ENCODE results near the gene CDC42EP2.
A peak's percentile ranks its signal among the peaks of the same experiment; 100 is the strongest.

CDC42EP2 gene, protein sequence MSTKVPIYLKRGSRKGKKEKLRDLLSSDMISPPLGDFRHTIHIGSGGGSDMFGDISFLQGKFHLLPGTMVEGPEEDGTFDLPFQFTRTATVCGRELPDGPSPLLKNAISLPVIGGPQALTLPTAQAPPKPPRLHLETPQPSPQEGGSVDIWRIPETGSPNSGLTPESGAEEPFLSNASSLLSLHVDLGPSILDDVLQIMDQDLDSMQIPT

DNA sequence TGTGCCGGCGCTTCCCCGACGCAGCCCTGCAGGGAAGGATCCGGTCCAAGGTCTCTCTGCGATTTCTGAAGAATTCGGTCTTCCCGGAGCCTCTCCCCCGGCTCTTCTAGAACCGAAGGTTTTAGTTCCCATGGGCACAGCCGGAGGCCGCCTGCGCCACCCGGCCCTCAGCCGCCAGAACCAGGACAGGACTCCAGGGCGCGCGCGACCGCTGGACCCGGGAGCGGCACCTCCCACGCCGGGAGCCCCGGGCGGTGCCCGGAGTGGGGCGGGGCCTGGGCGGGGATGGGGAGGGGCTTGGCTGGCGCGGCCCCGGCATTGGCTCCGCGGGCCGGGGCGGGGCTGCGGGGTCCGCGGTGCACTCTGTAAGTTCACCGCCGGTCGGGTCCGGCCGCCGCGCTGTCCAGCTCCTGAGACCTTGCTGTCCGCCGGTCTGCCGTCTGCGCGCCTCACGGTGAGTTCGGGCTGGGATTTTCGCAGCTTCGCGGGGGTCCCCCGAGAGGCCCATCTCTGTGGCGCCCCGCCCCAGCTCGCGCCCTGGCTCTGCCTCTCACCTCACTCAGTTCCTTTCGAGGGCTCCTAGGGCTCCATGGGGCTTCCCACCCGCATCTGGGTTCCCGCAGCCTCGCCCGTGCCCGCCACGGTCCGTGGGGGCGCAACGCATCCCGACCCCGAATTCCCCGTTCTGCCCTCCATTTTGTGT is at the start of gene CDC42EP2:
TSS of gene CDC42EP2 (plus strand) at position 366 of the 703 bp plus-strand sequence. CDS start 6,033 bp downstream, outside the sequence.
- DNase-seq, result peak; percentile 41

DNA sequence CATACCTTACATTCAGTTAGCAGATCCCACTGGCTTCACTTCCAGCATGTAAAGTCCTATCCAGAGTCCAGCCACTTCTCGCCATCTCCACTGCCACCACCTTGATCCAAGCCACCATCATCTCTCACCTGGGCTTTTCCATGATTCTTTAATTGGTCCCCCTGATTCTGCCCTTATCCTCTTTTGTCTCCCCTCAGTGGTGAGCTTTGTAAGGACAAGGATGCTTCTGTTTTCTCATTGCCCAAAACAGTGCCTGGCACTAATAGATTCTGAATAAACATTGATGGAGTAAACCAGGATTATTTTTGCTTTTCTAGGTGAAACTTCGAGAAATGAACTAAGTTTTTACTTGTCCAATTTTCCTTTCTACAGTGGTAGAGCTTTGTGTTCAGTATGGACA is 48.5 kb upstream of the CDC42EP2 start:
- no peak for DNase-seq

DNA sequence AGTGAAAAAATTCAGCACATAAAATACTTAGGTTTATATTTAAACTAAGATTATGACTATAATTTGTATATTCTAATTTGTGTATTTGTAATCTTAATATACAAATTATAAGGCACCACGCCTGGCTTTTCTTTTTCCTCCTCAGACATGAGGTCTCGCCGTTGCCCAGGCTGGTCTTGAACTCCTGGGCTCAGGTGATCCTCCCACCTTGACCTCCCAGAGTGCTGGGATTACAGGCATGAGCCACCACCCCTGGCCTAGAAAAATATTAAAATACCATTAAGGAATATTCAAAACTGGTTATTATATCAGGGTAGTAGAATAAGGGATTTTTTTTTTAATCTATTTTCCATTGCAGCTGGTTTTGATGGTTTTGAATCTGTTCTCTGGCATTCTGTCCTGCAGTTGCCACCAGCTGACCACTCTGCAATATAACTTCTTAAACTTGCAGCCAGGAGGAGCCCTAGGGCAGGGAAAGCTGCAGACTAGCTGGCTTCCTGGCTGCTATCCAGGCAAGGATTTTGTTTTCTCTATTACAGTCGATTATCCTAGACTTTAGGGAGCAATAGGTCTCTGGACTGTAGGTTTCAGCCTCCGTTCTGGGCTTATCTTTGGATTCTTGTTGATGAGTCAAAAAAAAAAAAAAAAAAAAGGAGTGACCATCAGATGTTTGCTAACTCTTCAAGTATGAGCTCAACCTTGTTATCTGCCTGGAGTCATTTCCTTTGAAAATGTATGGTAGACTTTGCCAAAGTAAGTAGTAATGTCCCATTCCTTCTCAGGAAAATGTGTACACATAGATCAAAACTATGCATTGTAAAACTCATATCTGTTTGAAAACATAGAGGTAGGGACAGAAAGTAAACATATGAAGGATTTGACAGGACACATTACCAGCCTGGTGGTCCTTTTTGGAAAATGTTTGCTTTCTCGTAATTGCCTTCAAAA is 39.7 kb upstream of the CDC42EP2 start:
- no peak for DNase-seq

DNA sequence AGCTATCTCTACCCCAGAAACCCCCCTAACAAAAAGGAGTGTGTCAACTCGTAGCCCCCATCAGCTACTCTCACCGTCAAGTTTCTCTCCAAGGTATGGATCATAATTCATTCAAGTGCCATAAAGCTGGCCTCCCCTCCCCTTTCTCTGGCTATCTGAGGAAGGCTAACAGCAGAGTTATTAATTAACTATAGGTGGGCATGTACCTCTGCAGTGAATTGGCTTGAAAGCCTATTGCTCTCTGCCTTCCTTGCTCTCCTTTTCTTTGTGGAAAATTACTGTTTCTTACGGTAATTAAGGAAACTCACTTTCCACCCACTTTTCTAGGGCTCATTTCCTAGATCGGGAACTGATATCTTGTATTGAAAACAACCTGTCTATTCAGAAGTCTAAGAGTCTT is 38.8 kb upstream of the CDC42EP2 start:
- no peak for DNase-seq

DNA sequence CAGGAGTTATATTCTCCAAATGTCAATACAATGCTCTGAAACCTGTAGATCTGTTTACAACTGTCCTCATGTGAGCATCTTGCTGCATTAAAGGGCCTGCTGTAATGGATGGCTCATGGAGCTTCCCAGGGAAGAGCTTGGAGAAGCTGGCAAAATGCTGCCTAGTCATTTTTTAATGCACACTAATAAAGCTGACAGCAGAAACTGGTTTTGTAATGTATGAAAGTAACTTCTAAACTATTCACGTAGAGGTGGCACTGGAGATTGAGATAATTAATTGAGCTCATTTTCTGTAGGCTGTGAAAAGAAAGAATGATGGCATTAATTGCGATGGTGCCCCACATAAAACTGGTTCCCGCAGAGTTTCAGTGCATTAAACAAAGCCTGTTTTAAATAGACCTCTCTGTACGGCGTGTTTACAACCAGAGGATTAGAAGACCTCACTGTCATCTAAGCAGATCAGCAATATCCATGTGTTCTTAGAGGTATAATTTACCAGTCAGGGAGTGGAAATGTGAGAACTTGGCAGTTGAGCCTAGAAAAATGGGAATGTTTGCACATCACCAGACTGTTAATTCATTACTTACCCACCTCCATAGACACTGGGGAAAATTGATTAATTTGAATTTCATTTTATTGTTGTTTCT is 36.9 kb upstream of the CDC42EP2 start:
- no peak for DNase-seq

DNA sequence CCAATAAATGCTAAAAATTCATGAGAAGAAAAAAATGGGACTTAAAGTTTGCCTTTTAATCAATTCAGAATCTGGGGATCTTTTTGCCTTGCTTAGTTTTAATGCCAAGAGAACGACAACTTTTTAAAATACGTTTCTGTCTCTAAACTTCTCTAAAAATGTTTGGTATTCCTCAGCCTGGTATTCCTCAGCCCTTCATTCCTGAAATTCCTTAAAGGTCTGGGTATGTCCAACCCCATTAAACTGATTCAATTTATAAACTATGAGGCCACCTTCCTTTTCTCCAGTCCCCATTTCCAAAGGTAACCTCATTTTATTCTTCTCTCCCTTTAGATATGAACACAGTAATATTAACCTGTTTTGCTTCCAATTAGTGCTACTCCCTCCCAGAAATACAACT is 36.3 kb upstream of the CDC42EP2 start:
- DNase-seq, result no peak

DNA sequence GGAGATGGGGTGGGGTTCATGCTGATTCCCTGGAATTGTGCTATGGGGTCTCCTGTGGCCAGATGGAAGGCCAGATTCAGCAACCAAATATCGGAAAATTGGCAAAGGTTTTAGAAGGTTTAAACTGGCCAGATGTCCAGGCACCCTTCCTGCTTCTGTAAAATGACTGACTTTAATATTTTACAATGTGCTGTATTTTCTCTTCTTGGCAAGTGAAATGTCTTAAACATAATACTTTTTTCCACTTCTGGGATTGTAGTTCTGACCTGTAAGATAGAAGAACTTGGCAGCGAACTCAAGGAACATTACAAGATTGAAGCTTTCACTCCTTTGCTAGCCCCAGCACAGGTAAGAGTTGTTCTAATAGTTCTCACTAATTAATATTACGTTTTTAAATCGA is 35.4 kb upstream of the CDC42EP2 start:
- DNase-seq, result no peak

DNA sequence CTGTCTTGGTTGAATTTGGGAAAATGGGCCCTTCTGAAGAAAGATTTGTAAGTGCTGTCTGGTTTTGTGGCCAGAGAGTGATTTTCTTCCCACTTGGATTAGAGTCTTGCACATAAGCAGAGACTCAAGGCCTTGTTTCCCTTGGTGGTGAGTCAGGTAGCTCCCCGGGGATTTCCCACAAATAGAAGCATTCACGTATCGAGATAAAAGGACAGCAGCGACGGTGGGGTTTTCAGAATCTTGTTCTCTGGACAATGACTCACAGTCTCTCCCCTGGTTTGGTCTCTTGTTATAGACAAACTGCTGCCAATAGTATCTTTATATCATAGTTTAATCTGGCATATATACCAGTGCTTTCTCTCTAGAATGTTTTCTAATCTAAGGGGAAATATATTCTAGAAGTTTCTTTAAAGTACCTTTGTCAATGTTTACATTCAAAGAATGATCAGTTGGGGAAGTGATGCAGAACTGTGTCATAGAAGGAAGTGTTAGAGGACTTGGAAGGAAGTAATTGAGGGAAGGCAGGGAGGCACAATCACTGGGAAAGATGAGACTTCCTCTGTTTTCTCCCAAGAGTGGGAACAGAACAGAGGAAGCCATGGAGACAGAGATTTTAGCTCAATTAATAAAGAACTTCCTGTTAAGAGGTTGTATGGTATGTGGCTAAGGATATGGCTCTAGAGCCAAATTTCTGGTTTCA is 34.8 kb upstream of the CDC42EP2 start:
- DNase-seq, result no peak

DNA sequence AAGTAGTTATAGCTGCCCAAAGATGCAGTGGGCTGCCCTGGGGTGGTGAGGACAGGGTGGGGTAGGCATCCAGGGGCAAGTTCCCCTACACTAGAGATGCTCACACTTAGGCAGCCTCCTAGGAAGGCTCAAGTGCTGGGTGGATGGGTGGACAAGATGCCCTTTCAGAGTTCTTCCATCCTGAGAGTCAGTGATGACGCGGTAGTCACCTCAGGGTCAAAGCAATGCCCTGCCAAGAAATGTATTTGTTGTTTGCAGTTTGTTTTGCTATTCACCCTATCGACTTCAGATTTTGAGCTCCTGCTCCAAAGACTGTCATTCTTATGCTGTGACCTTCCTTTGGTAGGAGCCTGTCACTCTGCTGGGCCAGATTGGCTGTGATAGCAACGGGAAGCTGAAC is 34.0 kb upstream of the CDC42EP2 start:
- DNase-seq, result no peak

DNA sequence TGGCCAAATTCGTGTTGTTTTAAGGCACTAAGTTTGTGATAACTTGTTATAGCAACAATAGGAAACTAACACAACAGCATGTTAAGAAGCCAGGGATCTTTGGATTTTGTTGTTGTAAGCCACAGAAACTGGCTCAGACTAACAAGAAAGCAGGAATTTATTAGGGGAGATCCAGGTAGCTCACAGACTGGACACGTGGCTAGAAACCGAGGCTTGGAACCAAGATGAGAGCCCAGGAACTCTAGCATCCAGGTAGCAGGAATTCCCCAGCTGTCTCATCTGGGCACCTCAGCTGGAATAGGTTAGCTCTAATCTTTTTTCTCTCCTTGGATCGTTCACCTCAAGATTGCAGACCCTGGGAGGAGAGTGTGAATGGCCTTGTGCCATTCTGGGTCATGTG is 28.0 kb upstream of the CDC42EP2 start:
- DNase-seq, result no peak

DNA sequence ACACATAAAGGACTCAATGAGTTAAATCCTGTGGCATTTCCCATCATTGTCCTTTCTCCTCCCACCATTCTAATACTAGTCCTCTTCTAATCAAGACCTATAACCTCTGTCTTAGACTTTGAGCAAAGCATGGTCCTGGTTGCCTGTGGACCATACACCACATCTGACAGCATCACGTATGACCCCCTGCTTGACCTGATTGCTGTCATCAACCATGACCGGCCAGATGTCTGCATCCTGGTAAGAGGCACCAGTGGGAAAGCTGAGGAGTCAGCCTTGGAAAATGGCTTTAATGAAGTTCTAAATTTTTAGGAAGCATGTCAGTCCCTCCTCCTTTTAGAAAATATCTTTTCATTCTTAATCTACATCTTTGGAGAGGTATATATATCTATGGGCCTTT is 27.1 kb upstream of the CDC42EP2 start:
- DNase-seq, result no peak

DNA sequence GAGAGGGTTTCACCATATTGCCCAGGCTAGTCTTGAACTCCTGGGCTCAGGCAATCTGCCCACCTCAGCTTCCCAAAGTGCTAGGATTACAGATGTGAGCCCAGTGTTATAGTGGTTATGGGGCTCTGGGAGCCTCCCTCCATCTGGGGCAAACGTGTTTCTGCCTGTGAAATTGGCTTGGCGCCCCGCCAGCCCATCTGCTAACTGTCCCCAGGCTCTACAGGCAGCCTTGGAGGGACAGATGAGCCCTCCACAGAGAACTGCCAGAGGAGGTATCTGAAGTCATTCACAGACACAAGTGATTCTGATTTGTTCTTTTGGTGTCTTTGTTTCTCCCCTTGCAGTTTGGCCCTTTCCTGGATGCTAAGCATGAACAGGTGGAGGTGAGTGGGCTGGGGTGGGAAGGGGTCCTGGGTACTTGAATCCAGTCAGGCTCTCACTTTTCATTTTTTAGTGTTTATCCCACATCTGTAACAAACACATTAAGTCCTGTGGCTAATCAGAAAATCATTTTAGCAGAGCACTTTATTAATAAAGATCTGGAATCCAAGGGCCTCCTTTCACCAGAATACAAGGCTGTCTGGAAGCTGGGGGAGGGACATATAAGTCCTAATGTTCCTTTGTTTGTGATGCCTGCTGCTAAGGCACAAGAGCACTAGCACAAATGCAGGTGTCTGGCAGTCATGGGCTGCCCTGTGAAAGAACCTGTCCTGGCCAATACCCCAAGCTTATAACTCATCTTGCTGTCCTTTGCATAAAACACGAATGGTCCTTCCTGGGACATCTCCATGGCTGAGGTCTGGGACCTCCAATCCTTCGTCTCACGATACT is 25.7 kb upstream of the CDC42EP2 start:
- no peak for DNase-seq

DNA sequence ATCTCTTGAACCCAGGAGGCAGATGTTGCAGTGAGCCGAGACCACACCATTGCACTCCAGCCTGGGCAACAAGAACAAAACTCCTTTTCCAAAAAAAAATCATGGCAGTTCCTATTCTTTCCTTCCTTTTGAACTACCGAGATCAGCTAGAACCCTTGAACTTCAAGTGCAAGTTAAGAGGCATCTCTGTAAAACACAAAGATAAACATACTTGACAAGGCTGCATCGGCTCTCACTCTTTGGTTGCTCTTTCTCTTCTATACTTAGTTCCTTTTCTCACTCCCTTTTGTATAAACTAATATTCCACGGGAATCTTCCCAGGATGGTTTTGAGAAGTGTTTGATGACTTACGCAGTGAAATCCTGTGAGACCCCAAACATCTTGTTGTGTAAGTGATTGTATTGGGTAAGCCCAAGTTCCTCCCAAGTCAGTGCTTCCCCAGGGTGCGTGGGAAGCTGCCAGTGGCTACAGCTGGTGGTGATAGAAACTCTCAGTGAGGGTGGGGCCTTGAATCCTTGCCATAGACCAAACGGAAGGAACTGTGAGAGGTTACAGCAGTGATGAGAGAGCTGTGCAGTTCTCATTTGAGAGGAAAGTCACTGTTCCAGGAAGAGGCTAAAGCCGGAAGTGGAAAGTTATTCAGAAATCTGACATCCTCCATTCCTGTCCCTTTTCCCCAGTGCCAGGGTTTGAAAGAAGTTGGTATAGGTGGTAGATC is 24.1 kb upstream of the CDC42EP2 start:
- DNase-seq, result no peak

DNA sequence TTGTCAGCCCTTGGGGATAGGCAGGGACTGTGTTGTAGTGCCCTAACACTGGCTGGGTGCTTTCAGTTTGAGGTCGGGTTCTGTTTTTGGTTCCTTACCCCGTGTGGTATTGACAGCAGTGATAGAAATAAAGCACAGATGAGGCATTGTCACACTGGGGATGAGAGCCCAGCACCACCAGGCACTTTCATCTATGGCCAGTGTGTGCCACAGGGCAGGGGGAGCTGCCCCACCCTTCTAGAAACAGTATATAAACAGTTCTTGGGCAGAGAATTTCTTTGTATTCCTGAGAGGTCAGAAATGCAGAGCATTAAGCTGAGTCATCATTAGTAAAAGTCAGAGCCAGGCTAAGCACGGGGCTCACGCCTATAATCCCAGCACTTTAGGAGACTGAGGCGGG is 23.1 kb upstream of the CDC42EP2 start:
- DNase-seq, result no peak

DNA sequence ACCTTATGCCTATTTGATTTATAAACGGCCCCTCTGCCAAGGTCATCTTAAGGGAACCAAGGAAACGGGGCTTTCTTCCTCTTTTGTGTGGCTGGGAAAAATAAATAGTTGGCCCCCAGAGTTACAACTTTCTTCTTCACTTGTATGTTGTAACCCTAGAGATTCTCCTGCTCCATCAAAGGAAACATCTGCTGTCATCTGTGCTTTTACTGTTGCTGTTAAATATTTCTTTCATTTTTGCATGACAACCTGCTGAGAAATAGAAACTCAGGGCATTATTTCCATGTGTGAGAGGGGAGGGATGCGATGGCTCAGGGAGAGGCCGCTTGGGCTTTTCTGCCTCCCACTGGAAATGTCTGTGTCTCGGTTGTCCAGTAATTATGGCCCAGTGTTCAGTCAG is 21.8 kb upstream of the CDC42EP2 start:
- DNase-seq, result no peak

DNA sequence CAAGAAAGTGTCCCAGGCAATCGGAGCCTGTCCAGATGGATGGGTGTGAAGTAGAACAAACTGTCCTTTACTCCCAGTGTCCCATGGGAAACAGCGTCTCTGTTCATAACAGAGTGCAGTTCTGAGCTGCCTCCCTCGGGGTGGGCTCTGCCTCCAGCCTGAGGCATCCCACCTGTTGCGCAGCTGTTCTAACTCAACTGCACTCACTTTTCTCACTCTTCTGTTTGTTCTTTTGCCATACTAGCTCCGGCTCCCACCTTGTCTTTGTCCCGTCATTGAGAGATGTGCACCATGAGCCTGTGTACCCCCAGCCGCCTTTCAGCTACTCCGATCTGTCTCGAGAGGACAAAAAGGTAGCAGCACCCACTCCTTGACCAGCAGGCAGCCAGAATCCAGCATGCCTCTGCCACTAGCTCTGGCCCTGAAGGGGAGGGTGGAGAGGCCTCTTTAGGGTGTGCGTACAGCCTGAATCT is 20.7 kb upstream of the CDC42EP2 start:
- DNase-seq, result no peak

DNA sequence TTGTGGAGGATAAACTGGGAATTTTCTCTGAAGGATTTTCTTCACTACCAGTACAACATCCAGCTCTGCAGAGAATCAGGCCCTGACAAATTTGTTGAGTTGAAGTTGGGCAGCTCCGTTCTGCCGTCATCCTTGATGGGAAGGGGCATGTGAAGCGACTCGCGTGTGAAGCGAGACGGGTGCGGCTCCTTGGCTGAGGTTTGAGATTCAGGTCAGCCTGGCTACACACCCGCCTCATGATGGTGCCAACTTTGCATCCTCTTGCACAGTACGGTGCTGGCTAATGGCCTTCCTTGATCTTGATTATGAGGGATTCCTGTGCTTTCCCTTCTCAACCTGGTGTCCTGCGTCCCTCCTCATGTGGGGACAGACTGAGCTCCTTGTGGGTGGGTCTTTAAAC is 19.7 kb upstream of the CDC42EP2 start:
- no peak for DNase-seq

DNA sequence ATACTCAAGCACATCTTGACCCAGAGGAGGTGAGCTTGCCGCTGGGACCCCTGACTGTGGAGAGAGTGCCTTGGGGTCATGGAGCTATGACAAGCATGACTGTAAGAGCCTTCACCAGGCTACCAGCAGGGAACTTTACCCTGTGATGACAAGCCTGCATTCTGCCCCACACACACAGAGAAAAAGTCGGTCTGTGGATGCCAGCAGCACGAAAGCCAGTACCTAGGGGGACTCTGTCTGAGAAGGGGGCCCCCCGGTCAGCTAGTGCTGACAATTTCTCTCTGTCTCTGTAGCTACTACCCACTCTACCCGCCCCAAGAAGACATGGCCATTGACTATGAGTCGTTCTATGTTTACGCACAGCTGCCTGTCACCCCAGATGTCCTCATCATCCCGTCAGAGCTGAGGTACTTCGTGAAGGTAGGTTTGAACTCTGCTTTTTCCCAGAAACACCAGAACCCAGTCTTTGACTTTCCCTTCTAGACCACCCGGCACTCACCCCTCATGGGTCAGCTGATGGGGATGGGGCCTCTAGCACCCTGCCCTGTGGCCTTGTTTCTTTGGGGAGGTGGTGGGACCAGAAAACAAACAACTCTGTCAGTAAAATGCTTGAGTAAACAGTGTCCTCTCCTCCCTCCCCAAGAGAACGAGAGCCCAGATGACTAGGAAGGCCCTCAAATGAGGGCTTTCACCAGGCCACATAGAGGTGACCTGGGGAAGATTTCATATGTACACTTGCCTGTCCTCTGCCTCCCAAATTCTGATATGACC is 18.9 kb upstream of the CDC42EP2 start:
- DNase-seq, result no peak

DNA sequence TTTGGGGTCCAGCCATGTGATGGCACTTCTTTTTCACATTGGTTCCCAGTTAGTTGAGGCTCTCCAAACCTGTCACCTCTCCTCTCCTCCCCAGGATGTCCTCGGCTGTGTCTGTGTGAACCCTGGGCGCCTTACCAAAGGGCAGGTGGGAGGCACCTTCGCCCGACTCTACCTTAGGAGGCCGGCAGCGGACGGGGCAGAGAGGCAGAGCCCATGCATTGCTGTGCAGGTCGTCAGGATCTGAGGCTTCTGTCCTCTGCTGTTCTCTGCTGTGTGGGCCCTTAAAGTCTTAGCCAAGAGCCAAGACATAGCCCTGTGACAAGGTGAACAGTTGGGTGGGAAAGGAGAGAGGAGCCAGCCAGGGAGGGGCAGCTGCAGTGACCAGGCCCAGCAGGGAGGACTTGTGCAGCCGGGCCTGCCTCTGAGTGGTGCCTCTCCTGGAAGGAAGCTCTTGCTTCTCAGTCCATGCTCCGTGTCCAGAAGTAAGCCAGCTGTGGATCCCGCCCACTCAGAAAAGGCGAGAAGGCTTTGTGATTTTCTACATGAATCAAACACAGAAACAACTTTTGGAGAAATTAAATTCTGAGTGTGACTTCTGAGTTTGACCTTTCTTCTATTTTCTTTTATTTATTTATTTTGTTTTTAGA is 17.5 kb upstream of the CDC42EP2 start:
- DNase-seq, result no peak
